Endodermal cell (in vitro differentiated cells): ENCODE results near the gene PLA2R1. TPM values are rescaled to one million over a fixed set of nuclear protein-coding genes. Genes with fewer than 3 reads are reported as not detected.

Source experiments
- DNase-seq: peaks from one replicate; pipeline ENCODE4 v3.0.0-alpha.2; 2017
- H3K27ac ChIP-seq: 2 replicates; pipeline ENCODE4 v1.5.1; 2013; ENCODE audit warnings: mild to moderate bottlenecking, low read depth, low read length, moderate library complexity
- H3K27me3 ChIP-seq: 2 replicates; pipeline ENCODE4 v1.6.1; 2013; ENCODE audit warnings: mild to moderate bottlenecking, low read length, moderate library complexity; ENCODE audit not compliant: insufficient read depth, control insufficient read depth, poor library complexity, severe bottlenecking
- H3K36me3 ChIP-seq: 2 replicates; pipeline ENCODE4 v1.7.0; 2013; ENCODE audit warnings: mild to moderate bottlenecking, low read length, moderate library complexity; ENCODE audit not compliant: control insufficient read depth, insufficient read depth
- H3K4me1 ChIP-seq: one replicate; pipeline ENCODE4 v1.7.0; 2013; ENCODE audit warnings: low read length; ENCODE audit not compliant: control insufficient read depth, insufficient read depth
- H3K4me3 ChIP-seq: 2 replicates; pipeline ENCODE4 v1.5.1; 2013; ENCODE audit warnings: mild to moderate bottlenecking, low read length, moderate library complexity
- H3K9ac ChIP-seq: 2 replicates; pipeline ENCODE4 v1.6.1; 2013; ENCODE audit warnings: mild to moderate bottlenecking, low read length, moderate library complexity; ENCODE audit not compliant: poor library complexity, severe bottlenecking; ENCODE audit errors: extremely low read depth
- H3K9me3 ChIP-seq: 2 replicates; pipeline ENCODE4 v1.6.1; 2013; ENCODE audit warnings: mild to moderate bottlenecking, low read length, moderate library complexity; ENCODE audit not compliant: control insufficient read depth
- H3K27ac Mint-ChIP-seq: 2 replicates; pipeline ENCODE4 v1.8.0; 2020; ENCODE audit warnings: mixed read lengths
- H3K27me3 Mint-ChIP-seq: 2 replicates; pipeline ENCODE4 v1.8.0; 2021; ENCODE audit warnings: mild to moderate bottlenecking, mixed read lengths; ENCODE audit not compliant: insufficient read depth
- H3K36me3 Mint-ChIP-seq: 2 replicates; pipeline ENCODE4 v1.8.0; 2020; ENCODE audit warnings: low read depth, mixed read lengths
- H3K4me1 Mint-ChIP-seq: 2 replicates; pipeline ENCODE4 v1.8.0; 2020; ENCODE audit warnings: mixed read lengths
- H3K4me3 Mint-ChIP-seq: 2 replicates; pipeline ENCODE4 v1.8.0; 2020; ENCODE audit warnings: mild to moderate bottlenecking, moderate library complexity, mixed read lengths
- H3K9me3 Mint-ChIP-seq: 2 replicates; pipeline ENCODE4 v1.8.0; 2020; ENCODE audit warnings: mild to moderate bottlenecking, mixed read lengths
- WGBS, 2 experiments: methylation state at CpG; one replicate each; pipeline versions ENCODE4 v1.1.5 to v1.1.7; 2013; ENCODE audit warnings: missing lambda C conversion rate in 2 of 2, mixed read lengths in 1 of 2; ENCODE audit not compliant: insufficient coverage in 1 of 2, insufficient read length in 1 of 2; 5-methylcytosine and 5-hydroxymethylcytosine counted together
- total RNA-seq, 2 donors: library from RNA; stranded (reverse); fragmentation: NEBNext Ultra II Directional in 1 of 2; extraction: Animal tissue kit (Norgen Biotek cat#: 25700) in 1 of 2; gene quantifications; 2 replicates in 1 of 2; 3 replicates in 1 of 2; pipeline ENCODE4 v1.2.1, GENCODE V29; 2021
- TF ChIP-seq, protein P1 (sequence below): fragments of 200-600 bp; sonication (generic); conservative IDR thresholded peaks from 2 replicates; pipeline ENCODE4 v1.5.0; 2021; ENCODE audit warnings: antibody characterized with exemption, mild to moderate bottlenecking

The PLA2R1 gene
- total RNA-seq, 2 donors from 2014 or later: 1.4 to 1.8 TPM

DNA sequence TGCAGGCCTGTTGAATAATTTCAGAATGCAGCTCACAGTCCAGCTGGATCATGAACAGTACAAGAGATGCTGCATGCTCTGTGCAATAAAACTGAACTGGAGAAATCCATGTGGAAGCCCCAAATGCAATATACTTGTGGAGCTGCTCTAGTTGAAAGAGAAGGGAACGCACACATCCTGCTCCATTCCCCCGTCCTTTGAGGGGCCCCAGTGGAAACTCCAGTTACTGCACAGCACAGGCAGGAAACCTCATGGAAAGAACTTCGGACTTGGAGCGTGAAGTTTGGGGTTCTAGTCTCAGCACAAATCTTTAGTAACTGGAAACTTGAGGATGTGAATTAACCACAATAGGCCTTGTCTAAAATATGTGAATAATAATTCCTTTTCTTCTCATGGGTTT, 73.2 kb downstream of the PLA2R1 start:
- Histone ChIP-seq H3K36me3 (no peaks in the 10 kb centered on the region), H3K9ac (no peak overlapping the region), H3K9me3 (no peaks in the 10 kb centered on the region), H3K4me1 (no peaks in the 10 kb centered on the region), H3K27me3 (no peaks in the 10 kb centered on the region), H3K27ac (no peak overlapping the region), H3K4me3 (no peak overlapping the region)
- no peak overlapping the region for H3K27ac Mint-ChIP-seq
- no peaks in the 10 kb centered on the region for H3K9me3 Mint-ChIP-seq
- H3K4me1 Mint-ChIP-seq: peaks cover 1% of the 10 kb centered on the region
- no peak overlapping the region for H3K4me3 Mint-ChIP-seq
- TF ChIP-seq, protein P1, sequence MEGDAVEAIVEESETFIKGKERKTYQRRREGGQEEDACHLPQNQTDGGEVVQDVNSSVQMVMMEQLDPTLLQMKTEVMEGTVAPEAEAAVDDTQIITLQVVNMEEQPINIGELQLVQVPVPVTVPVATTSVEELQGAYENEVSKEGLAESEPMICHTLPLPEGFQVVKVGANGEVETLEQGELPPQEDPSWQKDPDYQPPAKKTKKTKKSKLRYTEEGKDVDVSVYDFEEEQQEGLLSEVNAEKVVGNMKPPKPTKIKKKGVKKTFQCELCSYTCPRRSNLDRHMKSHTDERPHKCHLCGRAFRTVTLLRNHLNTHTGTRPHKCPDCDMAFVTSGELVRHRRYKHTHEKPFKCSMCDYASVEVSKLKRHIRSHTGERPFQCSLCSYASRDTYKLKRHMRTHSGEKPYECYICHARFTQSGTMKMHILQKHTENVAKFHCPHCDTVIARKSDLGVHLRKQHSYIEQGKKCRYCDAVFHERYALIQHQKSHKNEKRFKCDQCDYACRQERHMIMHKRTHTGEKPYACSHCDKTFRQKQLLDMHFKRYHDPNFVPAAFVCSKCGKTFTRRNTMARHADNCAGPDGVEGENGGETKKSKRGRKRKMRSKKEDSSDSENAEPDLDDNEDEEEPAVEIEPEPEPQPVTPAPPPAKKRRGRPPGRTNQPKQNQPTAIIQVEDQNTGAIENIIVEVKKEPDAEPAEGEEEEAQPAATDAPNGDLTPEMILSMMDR: peak; percentile 64
- H3K36me3 Mint-ChIP-seq: no peaks in the 10 kb centered on the region
- peak; percentile 69 for DNase-seq
- 84 to 92% methylated on average over 4 of the region's 4 CpGs for WGBS, 2 experiments
- H3K27me3 Mint-ChIP-seq: no peaks in the 10 kb centered on the region

DNA sequence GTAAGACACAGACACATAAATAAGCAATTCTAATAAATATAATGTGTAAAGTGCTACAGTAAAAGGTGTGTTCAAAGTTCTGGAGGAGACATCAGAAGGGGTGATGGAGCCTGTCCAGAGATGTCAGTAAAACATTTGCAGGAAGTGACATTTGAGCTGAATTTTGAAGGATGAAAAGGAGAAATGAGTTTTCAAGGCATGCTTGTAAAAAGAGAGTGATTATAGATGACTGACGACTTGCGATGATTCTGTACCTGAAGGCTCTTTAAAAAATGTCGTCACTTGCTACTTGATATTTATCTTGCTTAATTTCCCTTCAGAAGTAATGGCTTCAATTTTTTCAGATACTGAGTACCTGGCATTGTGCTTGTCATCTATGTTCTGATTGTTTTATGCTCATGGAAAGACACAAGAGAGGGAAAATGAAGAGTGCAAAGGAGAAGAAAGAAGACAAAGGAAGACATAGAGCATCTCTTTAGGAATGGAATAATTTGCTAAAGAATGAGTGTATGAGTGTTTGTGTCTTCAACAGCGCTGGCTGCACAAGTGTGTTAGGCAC, 73.9 kb downstream of the PLA2R1 start:
- no peak for DNase-seq
- Mint-ChIP-seq H3K4me1 (peaks cover 4% of the 10 kb centered on the region), H3K36me3 (no peaks in the 10 kb centered on the region), H3K4me3 (no peak overlapping the region), H3K27me3 (no peaks in the 10 kb centered on the region), H3K9me3 (no peaks in the 10 kb centered on the region), H3K27ac (no peak overlapping the region)
- Histone ChIP-seq H3K36me3 (no peaks in the 10 kb centered on the region), H3K4me3 (no peak overlapping the region), H3K27me3 (no peaks in the 10 kb centered on the region), H3K9ac (no peak overlapping the region), H3K9me3 (no peaks in the 10 kb centered on the region), H3K27ac (no peak overlapping the region), H3K4me1 (no peaks in the 10 kb centered on the region)
- TF ChIP-seq, protein P1: no peak
- 94 to 97% methylated on average over 4 of the region's 4 CpGs for WGBS, 2 experiments

DNA sequence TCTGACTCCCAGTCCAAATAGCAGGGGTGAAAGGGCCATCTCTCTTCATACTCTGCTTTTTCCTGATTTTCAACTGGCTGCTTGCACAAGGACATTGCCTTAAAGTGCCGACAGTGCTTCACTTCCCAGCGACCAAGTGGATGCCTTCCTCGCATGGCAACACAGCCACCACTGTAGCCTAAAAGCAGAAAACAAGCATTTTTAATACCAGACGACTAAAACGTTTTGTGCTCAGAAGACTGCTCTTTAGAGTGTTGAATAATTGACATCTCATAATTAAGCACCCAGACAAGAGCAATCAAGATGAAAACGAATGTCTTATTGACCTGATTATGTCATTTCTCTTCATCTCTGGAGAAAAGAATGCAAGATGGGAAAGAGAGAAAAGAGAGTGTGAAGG, 75.2 kb downstream of the PLA2R1 start:
- 88 to 93% methylated on average over 6 of the region's 6 CpGs for WGBS, 2 experiments
- Mint-ChIP-seq H3K27ac (no peak overlapping the region), H3K4me1 (peaks cover 16% of the 10 kb centered on the region), H3K36me3 (no peaks in the 10 kb centered on the region), H3K9me3 (no peaks in the 10 kb centered on the region), H3K4me3 (no peak overlapping the region), H3K27me3 (no peaks in the 10 kb centered on the region)
- Histone ChIP-seq H3K9ac (no peak overlapping the region), H3K36me3 (no peaks in the 10 kb centered on the region), H3K4me1 (peaks cover 9% of the 10 kb centered on the region), H3K4me3 (no peak overlapping the region), H3K27ac (no peak overlapping the region), H3K9me3 (no peaks in the 10 kb centered on the region), H3K27me3 (no peaks in the 10 kb centered on the region)
- DNase-seq: no peak
- TF ChIP-seq, protein P1: no peak
